ENCODE results near the gene PGAP2. TPM values are rescaled to one million over a fixed set of nuclear protein-coding genes. Genes with fewer than 3 reads are reported as not detected.
A peak's percentile ranks its signal among the peaks of the same experiment; 100 is the strongest.
"Not testable (repeated sequence)": the region's sequence is repeated elsewhere in the genome, so short reads cannot be mapped to it uniquely, and the experiment has no call there.

PGAP2 gene
- total and polyA plus RNA-seq, 9 donors, result 7.7 to 17.6 (median 13.1) TPM

GRCh38 chr11:3859373-3859881 lies 51.1 kb downstream of the PGAP2 start:
- Histone ChIP-seq H3K27ac (no peak overlapping the region), H3K4me3 (peak overlapping the region; percentile 2), H3K4me1 (ENCODE audit: insufficient read depth) (peaks cover 17% of the 10 kb centered on the region), H3K9me3 (no peaks in the 10 kb centered on the region), H3K36me3 (no peaks in the 10 kb centered on the region), H3K27me3 (no peaks in the 10 kb centered on the region)
- 68 to 75% (median 71%) methylated on average over 4 of the region's 4 CpGs for WGBS, 3 donors
- no peak for TF ChIP-seq CTCF (IDR thresholded peaks at IDR 0.05)
- TF ChIP-seq POLR2A (IDR thresholded peaks at IDR 0.05), result no peak
- TF ChIP-seq EP300 (IDR thresholded peaks at IDR 0.05), result no peak
- DNase-seq, result no peak
- intact Hi-C loops (cut with DNase I), result loop anchor here (10.0 kb wide), 2 partner anchors 85 to 125 kb away; no protein-coding TSS in a partner anchor

- intact Hi-C loops (cut with DNase I), result no loop called here
- 94 to 98% (median 98%) methylated on average over 2 of the region's 2 CpGs for WGBS, 3 donors
- Histone ChIP-seq H3K27ac (no peak overlapping the region), H3K36me3 (no peaks in the 10 kb centered on the region), H3K27me3 (no peaks in the 10 kb centered on the region), H3K4me3 (no peak overlapping the region), H3K9me3 (no peaks in the 10 kb centered on the region), H3K4me1 (ENCODE audit: insufficient read depth) (peaks cover 19% of the 10 kb centered on the region)
- TF ChIP-seq CTCF (IDR thresholded peaks at IDR 0.05), result no peak
- TF ChIP-seq POLR2A (IDR thresholded peaks at IDR 0.05), result no peak
- TF ChIP-seq EP300 (IDR thresholded peaks at IDR 0.05), result no peak
- no peak for DNase-seq
These were observed 52.0 kb downstream of the PGAP2 start for GRCh38 chr11:3860375-3860774.

- peaks cover 24% of the 10 kb centered on the region for H3K4me1 ChIP-seq (ENCODE audit: insufficient read depth)
- H3K36me3 ChIP-seq; H3K9me3 ChIP-seq; intact Hi-C loops (cut with DNase I); DNase-seq; H3K4me3 ChIP-seq; H3K27me3 ChIP-seq; H3K27ac ChIP-seq: not testable (repeated sequence)
- WGBS, 3 donors, result 88 to 91% (median 91%) methylated on average over 4 of the region's 4 CpGs
These were observed 52.6 kb downstream of the PGAP2 start for GRCh38 chr11:3860898-3861393.

DNA sequence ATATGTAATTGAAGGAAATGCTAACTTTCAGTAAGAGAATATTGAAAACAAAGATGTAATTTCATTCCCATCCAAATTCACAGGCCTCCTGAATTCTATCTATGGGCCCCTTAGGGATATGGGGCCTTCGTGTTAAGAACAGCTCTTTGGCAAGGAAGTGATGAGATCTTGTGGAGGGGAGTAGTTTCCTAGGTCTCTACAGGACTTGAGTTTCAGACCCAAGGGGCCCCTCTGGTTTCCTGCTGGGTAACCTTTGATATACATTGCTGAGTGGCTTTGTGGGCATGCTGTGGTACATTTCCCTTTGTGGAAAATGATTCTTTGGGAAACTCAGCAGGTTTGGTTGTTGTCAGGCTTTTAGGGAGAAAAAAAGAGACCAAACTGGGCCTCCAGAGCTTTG lies 53.3 kb downstream of the PGAP2 start:
- 50 to 67% (median 55%) methylated on average over 1 of the region's 1 CpG for WGBS, 3 donors
- no peak for TF ChIP-seq CTCF (IDR thresholded peaks at IDR 0.05)
- no peak for TF ChIP-seq EP300 (IDR thresholded peaks at IDR 0.05)
- no peak for TF ChIP-seq POLR2A (IDR thresholded peaks at IDR 0.05)
- peaks cover 23% of the 10 kb centered on the region for H3K4me1 ChIP-seq (ENCODE audit: insufficient read depth)
- no peaks in the 10 kb centered on the region for H3K9me3 ChIP-seq
- H3K27ac ChIP-seq, result no peak overlapping the region
- no peak overlapping the region for H3K4me3 ChIP-seq
- no peaks in the 10 kb centered on the region for H3K36me3 ChIP-seq
- H3K27me3 ChIP-seq, result no peaks in the 10 kb centered on the region
- no peak for DNase-seq
- intact Hi-C loops (cut with DNase I), result no loop called here

GRCh38 chr11:3865388-3866193 lies 57.2 kb downstream of the PGAP2 start:
- H3K4me1 ChIP-seq (ENCODE audit: insufficient read depth), result peaks cover 15% of the 10 kb centered on the region
- no peaks in the 10 kb centered on the region for H3K27me3 ChIP-seq
- DNase-seq, result no peak
- no peak overlapping the region for H3K4me3 ChIP-seq
- TF ChIP-seq EP300 (IDR thresholded peaks at IDR 0.05) (no peak), CTCF (IDR thresholded peaks at IDR 0.05) (no peak), POLR2A (IDR thresholded peaks at IDR 0.05) (no peak)
- H3K36me3 ChIP-seq, result no peaks in the 10 kb centered on the region
- intact Hi-C loops (cut with DNase I), result no loop called here
- no peak overlapping the region for H3K27ac ChIP-seq
- 29 to 37% (median 32%) methylated on average over 3 of the region's 3 CpGs for WGBS, 3 donors
- no peaks in the 10 kb centered on the region for H3K9me3 ChIP-seq

Data from ovary (tissue), 9 donors.